T-helper 1 cell (primary cell): ENCODE data around the gene FARSA.
"Not testable (repeated sequence)": the region's sequence is repeated elsewhere in the genome, so short reads cannot be mapped to it uniquely, and the experiment has no call there.

Experiments
- DNase-seq, 5 donors: peaks; one replicate each; pipeline ENCODE4 v3.0.0-alpha.2; 2012 to 2020

FARSA gene

DNA sequence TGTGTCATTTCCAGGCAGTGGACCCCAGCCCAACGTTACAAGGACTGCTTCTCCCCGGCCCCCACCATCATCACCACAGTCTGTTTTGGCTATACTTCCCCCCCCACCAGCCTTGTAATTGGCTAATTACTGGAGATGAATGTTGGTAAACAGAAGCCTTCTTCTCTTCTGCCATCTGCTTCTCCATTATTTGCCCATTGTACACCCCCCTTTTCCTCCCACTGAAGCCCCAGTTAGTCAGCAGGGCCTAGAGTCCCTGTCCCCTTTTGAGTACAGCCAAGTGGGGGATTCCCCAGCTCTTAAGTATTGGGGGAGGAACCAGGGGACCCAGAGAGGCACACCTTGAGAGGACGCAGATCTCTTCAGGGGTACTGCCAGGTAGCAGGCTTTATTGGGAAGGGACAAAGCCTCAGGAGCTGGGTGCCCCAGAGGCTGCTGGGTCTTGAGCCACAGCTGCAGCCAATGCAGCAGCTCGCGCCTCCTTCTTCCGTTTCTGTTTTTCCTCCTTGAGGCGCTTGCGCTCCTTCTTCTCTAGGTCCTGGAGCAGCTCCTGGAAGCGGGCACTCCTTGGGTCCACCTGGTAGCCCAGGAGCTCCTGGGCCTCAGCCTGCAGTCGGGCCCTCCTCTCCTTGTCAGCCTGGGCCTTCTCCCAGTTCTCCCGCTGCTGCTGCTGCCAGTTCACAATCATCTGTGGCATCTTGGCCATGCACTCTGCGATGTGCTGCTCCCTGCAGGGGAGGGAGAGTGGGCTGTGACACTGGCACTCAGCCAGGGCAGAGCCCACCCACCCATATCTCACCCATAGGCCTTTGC is 20.5 kb upstream of the FARSA start:
- no peak for DNase-seq

DNA sequence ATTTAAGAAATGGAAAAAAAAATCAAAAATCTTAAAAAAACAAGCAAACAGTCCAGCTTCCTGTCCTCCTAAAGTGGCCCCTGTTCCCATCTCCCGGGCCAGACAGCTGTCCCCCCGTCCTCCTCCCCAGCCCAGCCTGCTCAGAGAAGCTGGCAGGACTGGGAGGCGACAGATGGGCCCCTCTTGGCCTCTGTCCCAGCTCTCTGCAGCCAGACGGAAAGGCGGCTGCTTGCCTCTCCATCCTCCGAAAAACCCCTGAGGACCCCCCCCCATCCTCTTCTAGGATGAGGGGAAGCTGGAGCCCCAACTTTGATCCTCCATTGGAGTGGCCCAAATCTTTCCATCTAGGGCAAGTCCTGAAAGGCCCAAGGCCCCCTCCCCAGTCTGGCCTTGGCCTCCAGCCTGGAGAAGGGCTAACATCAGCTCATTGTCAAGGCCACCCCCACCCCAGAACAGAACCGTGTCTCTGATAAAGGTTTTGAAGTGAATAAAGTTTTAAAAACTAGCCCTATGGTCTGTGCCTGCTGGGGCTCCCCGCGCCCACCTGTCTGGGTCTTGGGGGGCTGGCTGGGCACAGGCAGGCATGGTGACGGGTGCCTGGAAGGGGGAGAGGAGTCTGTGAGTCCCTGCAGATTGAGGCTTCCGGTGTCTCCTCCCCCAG is 19.8 kb upstream of the FARSA start:
- no peak for DNase-seq

DNA sequence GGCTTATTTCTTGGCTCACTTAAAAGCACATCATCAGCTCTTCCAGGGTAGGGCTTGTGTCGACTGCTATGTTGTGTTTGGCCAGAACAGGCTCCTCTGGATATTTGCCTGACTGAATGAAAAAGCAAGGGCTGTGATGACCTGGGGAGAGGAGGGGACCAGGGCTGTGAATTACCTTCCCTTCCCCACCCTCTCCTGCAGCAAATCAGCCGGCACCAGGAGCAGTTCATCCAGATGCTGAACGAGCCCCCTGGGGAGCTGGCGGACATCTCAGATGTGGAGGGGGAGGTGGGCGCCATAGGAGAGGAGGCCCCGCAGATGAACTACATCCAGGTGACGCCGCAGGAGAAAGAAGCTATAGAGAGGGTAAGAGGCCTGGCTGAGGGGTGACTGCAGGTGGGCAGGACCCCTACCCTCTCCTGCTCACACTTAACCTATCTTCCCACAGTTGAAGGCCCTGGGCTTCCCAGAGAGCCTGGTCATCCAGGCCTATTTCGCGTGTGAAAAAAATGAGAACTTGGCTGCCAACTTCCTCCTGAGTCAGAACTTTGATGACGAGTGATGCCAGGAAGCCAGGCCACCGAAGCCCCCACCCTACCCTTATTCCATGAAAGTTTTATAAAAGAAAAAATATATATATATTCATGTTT is 19.1 kb upstream of the FARSA start:
- no peak for DNase-seq

DNA sequence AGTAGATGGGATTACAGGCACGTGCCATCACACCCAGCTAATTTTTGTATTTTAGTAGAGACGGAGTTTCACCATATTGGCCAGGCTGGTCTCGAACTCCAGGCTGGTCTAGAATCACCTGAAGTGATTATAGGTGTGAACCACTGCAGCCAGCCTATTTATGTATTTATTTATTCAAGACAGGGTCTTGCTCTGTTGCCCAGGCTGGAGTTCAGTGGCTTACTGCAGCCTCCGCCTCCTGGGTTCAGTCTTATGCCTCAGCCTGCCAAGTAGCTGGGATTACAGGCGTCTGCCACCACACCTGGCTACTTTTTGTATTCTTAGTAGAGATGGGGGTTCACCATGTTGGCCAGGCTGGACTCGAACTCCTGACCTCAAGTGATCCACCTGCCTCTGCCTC is 18.5 kb upstream of the FARSA start:
- DNase-seq = not testable (repeated sequence)

DNA sequence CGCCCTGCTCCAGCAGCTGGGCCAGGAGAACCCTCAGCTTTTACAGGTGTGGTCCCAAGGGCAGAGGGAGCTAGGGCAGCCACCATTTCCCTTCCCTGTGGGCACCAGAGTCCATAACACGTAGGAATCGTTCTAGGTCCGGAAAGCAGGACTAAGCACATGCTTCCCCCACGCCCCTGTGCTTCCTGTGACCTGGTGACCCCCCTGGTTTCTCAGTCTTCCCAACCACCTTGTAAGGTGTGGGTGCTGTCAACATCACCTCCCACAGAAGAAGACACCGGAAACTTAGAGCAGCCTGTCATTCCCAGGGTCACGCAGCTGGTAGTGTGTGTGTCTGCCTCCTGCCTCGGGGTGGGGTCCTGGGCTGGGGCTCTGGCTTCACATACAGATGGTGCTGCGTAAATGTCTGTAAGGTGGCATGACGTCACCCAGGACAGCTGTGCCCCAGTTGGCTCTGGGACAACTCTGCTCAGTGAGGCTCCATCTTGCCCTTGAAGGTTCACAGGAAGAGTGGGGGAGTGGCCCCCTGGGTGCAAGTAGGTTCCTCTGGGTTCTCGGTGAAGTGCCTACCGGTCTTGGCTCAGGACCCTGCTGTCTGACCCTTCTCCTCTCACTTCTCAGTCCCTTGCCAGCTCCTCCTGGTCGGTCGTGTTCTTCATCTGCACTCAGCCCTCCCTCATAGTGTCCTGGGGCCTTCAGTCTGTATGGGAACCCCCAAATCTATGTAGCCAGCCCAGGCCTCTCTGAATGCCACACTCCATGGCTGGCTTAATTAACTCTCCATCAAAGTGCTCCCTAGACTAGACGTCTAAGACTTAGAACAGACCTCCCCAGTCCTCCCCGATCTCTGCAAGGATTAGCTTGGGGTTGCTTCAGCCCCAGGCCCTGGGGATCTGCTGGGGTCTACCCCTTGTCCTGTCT is 16.1 kb upstream of the FARSA start:
- DNase-seq = no peak

DNA sequence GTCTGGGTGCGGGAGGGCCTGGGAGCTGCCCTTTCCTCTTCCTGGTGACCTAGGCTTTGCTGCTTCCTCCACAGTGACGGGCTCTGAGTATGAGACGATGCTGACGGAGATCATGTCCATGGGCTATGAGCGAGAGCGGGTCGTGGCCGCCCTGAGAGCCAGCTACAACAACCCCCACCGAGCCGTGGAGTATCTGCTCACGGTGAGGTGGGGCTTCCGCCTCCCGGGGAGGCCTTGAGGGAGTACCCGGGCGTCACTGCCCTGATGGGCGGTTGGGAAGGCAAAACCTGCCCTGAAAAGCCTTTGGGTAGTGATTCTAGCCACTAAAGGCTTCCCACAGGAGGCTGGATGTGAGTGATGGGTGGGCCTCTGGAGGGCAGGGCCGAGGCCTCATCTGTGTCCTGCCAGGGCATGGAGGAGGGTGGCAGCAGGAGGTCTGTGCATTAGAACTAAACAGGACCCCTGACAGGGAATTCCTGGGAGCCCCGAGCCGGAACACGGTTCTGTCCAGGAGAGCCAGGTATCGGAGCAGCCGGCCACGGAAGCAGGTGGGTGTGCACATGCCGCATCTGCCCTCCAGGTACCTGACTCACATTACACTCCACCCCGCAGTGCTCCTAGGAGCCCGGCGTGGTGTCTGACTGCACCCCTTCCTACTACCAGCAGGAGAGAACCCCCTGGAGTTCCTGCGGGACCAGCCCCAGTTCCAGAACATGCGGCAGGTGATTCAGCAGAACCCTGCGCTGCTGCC is 15.3 kb upstream of the FARSA start:
- DNase-seq = no peak

DNA sequence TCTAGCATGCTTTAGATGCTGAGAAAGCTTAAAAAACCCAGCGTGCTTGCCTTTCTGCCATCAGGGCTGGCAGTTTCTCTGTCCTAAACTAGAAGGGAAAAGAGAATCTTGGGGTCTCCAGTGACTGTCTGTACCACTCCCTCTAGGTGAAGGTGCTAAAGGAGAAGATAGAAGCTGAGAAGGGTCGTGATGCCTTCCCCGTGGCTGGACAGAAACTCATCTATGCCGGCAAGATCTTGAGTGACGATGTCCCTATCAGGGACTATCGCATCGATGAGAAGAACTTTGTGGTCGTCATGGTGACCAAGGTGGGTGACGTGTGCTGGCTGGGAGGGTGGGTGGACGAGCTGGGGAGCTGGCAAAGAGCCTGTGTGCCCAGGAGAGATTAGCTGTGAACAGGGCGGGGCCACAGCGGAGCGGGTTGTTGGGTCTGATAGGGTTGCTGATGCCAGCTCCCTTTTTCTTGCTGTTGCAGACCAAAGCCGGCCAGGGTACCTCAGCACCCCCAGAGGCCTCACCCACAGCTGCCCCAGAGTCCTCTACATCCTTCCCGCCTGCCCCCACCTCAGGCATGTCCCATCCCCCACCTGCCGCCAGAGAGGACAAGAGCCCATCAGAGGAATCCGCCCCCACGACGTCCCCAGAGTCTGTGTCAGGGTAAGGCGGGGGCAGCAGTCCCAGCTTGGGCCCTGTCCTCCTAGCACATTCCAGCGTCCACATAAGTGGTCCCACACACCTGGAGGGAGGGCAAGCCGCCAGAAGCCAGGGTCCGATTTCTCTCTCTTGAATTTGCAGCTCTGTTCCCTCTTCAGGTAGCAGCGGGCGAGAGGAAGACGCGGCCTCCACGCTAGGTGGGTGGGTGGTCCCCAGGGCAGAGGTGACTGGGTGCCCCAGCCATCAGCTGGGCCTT is 14.4 kb upstream of the FARSA start:
- DNase-seq = no peak

DNA sequence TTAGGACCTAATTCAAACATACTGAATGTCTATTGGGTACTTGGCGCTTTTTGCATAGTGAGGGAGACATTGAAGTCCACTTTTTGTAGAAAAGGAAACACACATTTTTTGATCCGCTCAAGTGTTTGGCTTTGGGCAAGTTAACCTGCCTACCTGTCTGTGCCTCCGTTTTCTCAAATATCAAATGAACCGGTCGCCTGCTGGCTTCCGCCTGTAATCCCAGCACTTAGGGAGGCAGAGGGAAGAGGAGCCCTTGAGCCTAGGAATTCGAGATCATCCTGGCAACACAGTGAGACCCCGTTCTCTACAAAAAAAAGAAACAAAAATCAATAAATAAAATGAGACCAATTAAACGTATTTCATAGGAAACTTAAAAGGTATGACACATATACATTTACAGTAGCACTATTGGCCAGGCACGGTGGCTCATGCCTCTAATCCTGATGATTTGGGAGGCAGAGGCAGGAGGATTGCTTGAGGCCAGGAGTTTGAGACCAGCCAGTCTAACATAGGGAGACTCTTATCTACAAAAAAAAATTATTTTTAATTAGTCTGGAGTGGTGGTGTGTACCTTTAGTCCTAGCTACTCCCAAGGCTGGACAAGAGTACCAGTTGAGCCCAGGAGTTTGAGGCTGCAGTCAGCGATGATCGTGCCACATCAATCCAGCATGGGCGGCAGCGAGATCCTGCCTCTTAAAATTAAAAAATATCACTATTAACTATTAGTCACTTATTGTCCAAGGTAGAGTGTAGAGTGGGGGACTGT is 13.4 kb upstream of the FARSA start:
- no peak for DNase-seq

DNA sequence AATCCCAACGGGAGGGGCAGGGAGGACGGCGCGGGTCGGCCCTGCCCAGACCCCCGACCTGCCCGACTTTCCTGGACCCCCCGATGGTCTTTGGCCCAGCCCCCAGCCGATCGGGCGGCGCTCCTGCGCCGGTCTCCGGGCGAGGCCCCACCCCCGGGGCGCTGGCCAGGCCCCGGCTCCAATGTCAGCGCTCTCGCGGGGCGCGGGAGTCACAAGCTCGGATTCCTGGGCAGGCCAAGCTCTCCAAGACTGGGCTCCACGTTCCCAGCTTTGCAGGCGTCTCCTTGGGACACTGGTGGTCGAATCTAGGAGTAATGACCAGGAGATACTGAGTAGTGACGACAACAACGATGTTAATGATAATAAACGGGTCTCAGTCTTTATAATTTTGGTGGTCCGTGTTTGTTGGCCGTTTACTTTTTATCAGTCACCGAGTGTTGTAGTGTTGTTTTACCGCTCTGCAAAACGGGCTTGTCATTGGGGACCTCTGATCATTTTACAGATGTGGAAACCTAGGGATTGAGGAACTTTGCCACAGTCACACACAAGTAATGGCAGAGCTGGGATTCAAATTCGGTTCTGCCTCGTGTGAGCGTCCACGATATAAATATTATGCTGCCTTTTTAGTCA is 12.7 kb upstream of the FARSA start:
- DNase-seq = peak in 3 of 5 donors; percentile 25 to 49 (median 45)

DNA sequence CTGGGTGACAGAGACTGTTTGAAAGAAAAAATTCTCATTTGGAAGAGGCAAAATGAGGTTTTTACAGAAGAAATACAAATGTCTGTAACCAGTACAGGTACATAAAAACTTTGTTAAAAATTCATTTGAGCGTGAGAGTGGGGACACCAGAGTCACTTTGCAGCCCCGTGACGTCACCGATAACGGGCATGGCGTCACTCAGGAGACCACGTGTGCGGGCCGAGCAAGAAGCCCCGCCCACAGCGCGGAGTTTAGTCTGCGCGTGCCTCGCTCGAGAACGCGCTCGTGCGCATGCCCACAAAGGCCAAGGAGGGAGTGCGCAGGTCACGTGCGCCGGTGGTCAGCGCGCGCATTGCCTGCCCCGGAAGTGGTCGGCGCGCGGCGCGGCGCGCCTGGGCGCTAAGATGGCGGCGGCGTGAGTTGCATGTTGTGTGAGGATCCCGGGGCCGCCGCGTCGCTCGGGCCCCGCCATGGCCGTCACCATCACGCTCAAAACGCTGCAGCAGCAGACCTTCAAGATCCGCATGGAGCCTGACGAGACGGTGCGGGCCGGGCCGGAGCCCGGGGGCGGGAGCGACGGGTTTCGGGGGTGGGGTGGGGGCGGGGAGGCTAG is 12.1 kb upstream of the FARSA start, which contains the start of gene RAD23A:
TSS of gene RAD23A (plus strand) at position 384 of the 613 bp plus-strand sequence. CDS start at position 471, 87 bp downstream.
- DNase-seq = peak; percentile 96 to 99 (median 97)

DNA sequence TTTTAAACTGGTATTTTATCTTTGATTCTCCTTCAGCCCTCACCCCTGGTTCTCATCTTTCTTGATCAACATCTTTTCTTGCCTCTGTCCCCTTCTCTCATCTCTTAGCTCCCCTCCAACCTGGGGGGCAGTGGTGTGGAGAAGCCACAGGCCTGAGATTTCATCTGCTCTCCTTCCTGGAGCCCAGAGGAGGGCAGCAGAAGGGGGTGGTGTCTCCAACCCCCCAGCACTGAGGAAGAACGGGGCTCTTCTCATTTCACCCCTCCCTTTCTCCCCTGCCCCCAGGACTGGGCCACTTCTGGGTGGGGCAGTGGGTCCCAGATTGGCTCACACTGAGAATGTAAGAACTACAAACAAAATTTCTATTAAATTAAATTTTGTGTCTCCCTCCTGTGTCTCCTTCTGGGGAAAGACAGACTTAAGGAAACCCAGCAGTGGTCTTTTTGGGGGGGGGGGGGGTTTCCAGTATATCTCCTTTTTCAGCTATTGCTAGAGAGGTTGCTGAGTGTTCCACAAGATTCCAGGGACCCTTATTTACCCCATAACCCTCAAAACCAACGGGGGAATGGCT is 10.7 kb upstream of the FARSA start:
- DNase-seq = no peak

DNA sequence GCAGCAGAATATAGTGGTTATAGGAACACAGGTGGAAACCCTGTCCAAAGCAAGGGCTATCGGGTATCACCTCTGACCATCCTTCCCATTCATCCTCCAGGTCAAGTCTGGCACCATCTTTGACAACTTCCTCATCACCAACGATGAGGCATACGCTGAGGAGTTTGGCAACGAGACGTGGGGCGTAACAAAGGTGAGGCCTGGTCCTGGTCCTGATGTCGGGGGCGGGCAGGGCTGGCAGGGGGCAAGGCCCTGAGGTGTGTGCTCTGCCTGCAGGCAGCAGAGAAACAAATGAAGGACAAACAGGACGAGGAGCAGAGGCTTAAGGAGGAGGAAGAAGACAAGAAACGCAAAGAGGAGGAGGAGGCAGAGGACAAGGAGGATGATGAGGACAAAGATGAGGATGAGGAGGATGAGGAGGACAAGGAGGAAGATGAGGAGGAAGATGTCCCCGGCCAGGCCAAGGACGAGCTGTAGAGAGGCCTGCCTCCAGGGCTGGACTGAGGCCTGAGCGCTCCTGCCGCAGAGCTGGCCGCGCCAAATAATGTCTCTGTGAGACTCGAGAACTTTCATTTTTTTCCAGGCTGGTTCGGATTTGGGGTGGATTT is 10.0 kb upstream of the FARSA start:
- DNase-seq = no peak

DNA sequence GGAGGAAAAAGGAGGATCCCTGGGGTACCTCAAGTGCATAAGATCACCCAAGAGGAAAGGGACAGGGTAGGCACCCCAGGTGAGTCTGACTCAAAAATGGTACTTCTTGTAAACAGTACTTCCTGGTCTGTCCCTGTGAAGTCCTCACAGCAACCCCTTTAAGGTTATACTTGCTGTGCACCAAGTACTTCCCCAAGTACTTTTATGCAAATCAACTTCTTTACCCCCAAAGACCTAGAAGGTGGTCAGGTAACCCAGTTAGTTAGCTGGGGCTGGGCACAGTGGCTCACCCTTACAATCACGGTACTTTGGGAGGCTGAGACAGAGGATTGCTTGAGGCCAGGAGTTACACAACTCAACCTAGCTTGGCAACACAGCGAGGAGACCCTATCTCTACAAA is 7.4 kb upstream of the FARSA start:
- DNase-seq = no peak

DNA sequence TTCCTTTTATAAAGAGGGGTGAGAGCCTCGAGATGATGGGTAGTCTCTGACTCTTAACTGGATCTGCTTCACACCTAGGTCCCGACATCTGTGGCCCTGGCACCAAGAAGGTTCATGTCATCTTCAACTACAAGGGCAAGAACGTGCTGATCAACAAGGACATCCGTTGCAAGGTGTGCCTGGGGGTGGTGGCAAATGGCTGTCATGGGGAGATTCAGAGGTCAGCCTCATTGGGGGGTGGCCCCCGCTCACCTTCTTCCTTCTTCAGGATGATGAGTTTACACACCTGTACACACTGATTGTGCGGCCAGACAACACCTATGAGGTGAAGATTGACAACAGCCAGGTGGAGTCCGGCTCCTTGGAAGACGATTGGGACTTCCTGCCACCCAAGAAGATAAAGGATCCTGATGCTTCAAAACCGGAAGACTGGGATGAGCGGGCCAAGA is 6.5 kb upstream of the FARSA start:
- no peak for DNase-seq

DNA sequence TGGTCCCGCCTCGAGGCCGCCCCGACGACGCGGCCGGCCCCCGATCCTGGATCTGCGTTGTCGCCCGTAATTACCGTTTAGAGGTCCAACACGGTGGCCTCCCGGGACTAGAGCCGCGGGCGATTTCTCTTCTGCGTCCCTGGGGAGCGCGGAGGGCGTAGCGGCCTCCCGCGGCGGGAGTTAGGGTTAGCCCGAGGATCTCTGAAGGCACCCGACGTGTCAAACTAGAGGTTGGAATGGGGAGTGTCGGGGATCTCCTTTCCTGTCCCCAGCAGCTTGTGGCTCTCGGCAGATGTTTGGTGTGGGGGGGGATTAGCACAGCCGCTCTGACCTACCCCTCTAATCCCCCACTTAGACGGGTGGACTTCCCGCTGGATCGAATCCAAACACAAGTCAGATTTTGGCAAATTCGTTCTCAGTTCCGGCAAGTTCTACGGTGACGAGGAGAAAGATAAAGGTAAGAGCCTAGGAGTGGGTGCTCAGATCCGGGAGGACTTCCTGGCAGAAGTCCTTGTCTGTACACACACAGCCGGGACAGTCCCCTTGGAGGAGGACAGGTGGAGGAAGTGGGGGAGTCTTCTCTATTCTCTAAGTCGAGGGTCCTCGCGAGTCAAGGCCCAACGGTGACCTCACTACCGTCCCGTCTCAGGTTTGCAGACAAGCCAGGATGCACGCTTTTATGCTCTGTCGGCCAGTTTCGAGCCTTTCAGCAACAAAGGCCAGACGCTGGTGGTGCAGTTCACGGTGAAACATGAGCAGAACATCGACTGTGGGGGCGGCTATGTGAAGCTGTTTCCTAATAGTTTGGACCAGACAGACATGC is 5.5 kb upstream of the FARSA start:
- DNase-seq = peak in 3 of 5 donors; percentile 25 to 49 (median 31)

DNA sequence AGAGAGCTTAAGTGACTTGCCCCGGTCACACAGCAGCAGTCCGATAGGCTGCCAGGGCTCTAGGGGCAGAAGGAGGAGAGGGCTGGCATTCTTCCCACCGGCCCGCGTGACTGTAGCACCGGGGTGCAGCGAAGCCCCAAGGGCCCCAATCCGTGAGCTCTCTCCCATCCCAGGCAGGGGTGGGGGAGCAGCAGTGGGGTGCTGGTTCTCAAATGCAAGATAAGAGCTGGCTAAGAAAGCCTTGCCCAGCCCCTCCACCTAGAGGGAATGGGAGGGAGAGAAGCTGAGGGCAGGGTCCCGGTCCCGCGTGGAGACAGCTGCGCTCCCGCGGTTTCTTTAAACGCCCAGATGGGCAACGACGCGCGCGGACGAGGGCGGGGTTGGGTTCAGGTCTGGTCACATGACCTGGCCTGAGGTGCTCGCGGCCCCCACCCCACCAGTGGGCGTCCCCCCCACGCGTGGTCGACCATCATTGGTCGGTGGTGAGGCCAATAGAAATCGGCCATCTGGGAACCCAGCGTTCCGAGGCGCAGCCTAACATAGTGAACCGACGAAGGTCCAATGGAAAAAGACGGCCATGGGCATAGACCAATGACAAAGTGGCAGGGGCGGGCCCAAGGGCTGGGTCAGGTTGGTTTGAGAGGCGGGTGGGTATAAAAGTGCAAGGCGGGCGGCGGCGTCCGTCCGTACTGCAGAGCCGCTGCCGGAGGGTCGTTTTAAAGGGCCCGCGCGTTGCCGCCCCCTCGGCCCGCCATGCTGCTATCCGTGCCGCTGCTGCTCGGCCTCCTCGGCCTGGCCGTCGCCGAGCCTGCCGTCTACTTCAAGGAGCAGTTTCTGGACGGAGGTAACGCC is 4.6 kb upstream of the FARSA start, which contains the start of gene CALR:
TSS of gene CALR (plus strand) at position 683 of the 852 bp plus-strand sequence. CDS start at position 754, 71 bp downstream.
- peak; percentile 96 to 100 (median 98) for DNase-seq
